Thyroid gland (tissue), 4 donors: ENCODE measurements around the gene SCAF4.

Source experiments
- CTCF ChIP-seq, 6 experiments: fragments of 200-600 bp in 3 of 6; fragments of 450-650 bp in 3 of 6; sonication (generic) in 3 of 6; IDR thresholded peaks; one replicate each; pipeline ENCODE4 v1.5.1; 2016 to 2019; ENCODE audit warnings: antibody characterized with exemption in 6 of 6, mild to moderate bottlenecking in 2 of 6, inconsistent platforms in 1 of 6, moderate library complexity in 1 of 6
- POLR2A ChIP-seq, 2 donors: fragments of 450-650 bp; IDR thresholded peaks; one replicate each; pipeline ENCODE4 v1.6.1; 2017; ENCODE audit warnings: antibody characterized with exemption in 2 of 2, mild to moderate bottlenecking in 2 of 2, moderate library complexity in 1 of 2

DNA sequence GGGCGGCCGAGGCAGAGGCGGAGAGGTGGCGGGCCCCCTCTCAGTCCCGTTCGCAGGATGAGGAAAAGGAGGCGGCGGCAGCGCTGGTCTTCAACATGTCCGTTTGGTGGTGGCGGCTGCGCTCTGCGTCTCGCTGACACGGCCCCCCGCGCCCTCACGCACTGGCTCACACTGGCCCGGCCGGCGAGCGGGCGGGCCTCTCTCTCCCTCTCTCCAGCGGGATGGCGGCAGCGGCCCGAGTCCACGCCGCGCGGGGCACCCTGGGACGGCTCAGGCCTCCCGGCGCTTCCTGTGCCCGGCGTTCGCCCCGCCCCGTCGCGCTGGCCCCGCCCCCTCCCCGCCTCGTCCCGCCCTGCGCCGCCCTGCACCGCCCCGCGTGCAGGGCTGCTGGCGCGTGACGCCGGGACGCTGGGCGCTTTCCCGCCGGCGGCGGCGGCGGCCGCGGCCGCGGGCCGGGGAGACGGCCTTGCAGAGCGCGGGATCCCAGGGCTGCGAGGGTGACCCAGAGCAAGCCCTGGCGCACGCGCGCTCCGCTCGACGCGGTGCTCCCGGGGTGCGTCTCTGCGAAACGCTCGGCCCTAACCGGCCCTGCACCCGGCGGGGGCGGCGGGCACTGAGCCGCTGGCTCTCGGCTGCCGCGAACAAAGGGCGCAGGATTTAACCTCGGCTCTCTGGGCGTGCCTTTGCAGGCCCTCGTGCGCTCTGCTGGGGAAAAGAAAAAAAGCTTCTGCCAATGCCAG, at the start of gene SCAF4:
- TF ChIP-seq POLR2A (IDR thresholded peaks at IDR 0.05) (peak; percentile 25 to 91), CTCF (IDR thresholded peaks at IDR 0.05) (no peak)
